Daoy (cell line): ENCODE results near the gene VMP1. TPM values are rescaled to one million over a fixed set of nuclear protein-coding genes. Genes with fewer than 3 reads are reported as not detected.
"Not testable (repeated sequence)": the region's sequence is repeated elsewhere in the genome, so short reads cannot be mapped to it uniquely, and the experiment has no call there.

Experiments used
- DNase-seq: peaks from one replicate; pipeline ENCODE4 v3.0.0-alpha.2; 2015; ENCODE audit warnings: low read depth
- total RNA-seq: library from RNA; depleted of rRNA; stranded (reverse); fragments of >200 nt; shearing (Covaris generic); gene quantifications from 2 replicates; pipeline ENCODE4 v1.2.3, GENCODE V29; 2014; rRNA removed

The VMP1 gene
- total RNA-seq, 1 experiment from 2014 or later: 212 TPM

GRCh38 chr17:59858932-59859331 lies 151.5 kb downstream of the VMP1 start:
- DNase-seq: no peak

- DNase-seq: peak; percentile 36
These were observed 152.1 kb downstream of the VMP1 start for GRCh38 chr17:59859444-59860025.

GRCh38 chr17:59863616-59864015 lies 156.2 kb downstream of the VMP1 start:
- DNase-seq: no peak

- DNase-seq: no peak
These were observed 162.4 kb downstream of the VMP1 start for GRCh38 chr17:59869941-59870218.

GRCh38 chr17:59870482-59870881 lies 163.0 kb downstream of the VMP1 start:
- DNase-seq: no peak

GRCh38 chr17:59872351-59872750 lies 164.9 kb downstream of the VMP1 start:
- no peak for DNase-seq

- not testable (repeated sequence) for DNase-seq
These were observed 166.0 kb downstream of the VMP1 start for GRCh38 chr17:59873414-59873813.

GRCh38 chr17:59874376-59874775 lies 166.9 kb downstream of the VMP1 start:
- DNase-seq: no peak

GRCh38 chr17:59876107-59876506 lies 168.7 kb downstream of the VMP1 start:
- no peak for DNase-seq

GRCh38 chr17:59877965-59878364 lies 170.5 kb downstream of the VMP1 start:
- DNase-seq: no peak

- DNase-seq: no peak
These were observed 171.2 kb downstream of the VMP1 start for GRCh38 chr17:59878624-59879023.

- DNase-seq: no peak
These were observed 177.4 kb downstream of the VMP1 start for GRCh38 chr17:59884861-59885260.

GRCh38 chr17:59888145-59888750 lies 180.8 kb downstream of the VMP1 start:
- DNase-seq: no peak

- peak; percentile 14 for DNase-seq
These were observed 183.3 kb downstream of the VMP1 start for GRCh38 chr17:59890720-59891119.

Other genes with a start within 250 kb of the VMP1 start
- 22.6 and 29.2 TPM in 2 replicates for gene DHX40, start 142.0 kb upstream of the VMP1 start, total RNA-seq
- gene CLTC, start 87.8 kb upstream of the VMP1 start, total RNA-seq: 226 and 228 TPM in 2 replicates
- 28.3 and 39.1 TPM in 2 replicates for gene PTRH2, start 224 bp upstream of the VMP1 start, total RNA-seq
- gene TUBD1, start 185.3 kb downstream of the VMP1 start, total RNA-seq: 16.4 and 19.8 TPM in 2 replicates
- 14.4 and 16.1 TPM in 2 replicates for gene RPS6KB1, start 185.5 kb downstream of the VMP1 start, total RNA-seq